Stimulated activated CD4-positive, alpha-beta T cell treated with anti-CD3 and anti-CD28 coated beads, Interleukin-1b, Interleukin-23, amount 100 ng/mL, for 48 hours (primary cell): Measurements from ENCODE around the gene CDH5.
"Not testable (repeated sequence)": the region's sequence is repeated elsewhere in the genome, so short reads cannot be mapped to it uniquely, and the experiment has no call there.

Source experiments
- DNase-seq: peaks from one replicate; pipeline ENCODE4 v3.0.0-alpha.2; 2020

The CDH5 gene

GRCh38 chr16:66441586-66442375 is 75.3 kb downstream of the CDH5 start:
- no peak for DNase-seq

- no peak for DNase-seq
These were observed 76.2 kb downstream of the CDH5 start for GRCh38 chr16:66442502-66443268.

- no peak for DNase-seq
These were observed 76.8 kb downstream of the CDH5 start for GRCh38 chr16:66443269-66443652.

GRCh38 chr16:66444049-66444481 is 77.6 kb downstream of the CDH5 start:
- DNase-seq, result no peak

GRCh38 chr16:66446737-66447136 is 80.2 kb downstream of the CDH5 start:
- DNase-seq, result no peak

- no peak for DNase-seq
These were observed 81.0 kb downstream of the CDH5 start for GRCh38 chr16:66447491-66447890.

- no peak for DNase-seq
These were observed 85.1 kb downstream of the CDH5 start for GRCh38 chr16:66451548-66451947.

DNA sequence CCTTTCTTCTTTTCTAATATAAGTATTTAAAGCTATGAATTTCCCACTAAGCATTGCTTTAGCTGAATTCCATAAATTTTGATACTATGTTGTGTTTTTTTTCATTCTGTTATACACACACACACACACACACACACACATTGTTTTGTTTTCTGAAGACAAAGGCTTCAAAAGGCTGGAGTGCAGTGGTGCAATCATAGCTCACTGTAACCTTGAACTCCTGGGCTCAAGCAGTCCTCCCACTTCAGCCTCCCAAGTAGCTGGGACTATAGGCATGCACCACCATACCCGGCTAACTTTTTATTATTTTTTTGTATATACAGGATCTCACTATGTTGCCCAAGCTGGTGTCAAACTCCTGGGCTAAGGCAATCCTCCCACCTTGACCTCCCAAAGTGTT is 86.7 kb downstream of the CDH5 start:
- DNase-seq, result not testable (repeated sequence)
